Measurements from ENCODE around the gene DECR2.

The DECR2 gene

GRCh38 chr16:444027-444426, 42.3 kb downstream of the DECR2 start:
- DNase-seq (ENCODE audit: low spot score): no peak

- DNase-seq (ENCODE audit: low spot score): peak; percentile 85
Measured at GRCh38 chr16:445566-445965, 43.9 kb downstream of the DECR2 start.

GRCh38 chr16:450385-450784, 48.7 kb downstream of the DECR2 start:
- DNase-seq (ENCODE audit: low spot score): no peak

- DNase-seq (ENCODE audit: low spot score): no peak
Measured at GRCh38 chr16:450785-451512, 49.3 kb downstream of the DECR2 start.

GRCh38 chr16:454397-454940, 52.8 kb downstream of the DECR2 start:
- DNase-seq (ENCODE audit: low spot score): peak; percentile 72

GRCh38 chr16:455453-455852, 53.8 kb downstream of the DECR2 start:
- DNase-seq (ENCODE audit: low spot score): no peak

GRCh38 chr16:456891-457483, 55.3 kb downstream of the DECR2 start:
- no peak for DNase-seq (ENCODE audit: low spot score)

- peak; percentile 54 for DNase-seq (ENCODE audit: low spot score)
Measured at GRCh38 chr16:457732-458400, 56.2 kb downstream of the DECR2 start.

- DNase-seq (ENCODE audit: low spot score): no peak
Measured at GRCh38 chr16:459761-460160, 58.1 kb downstream of the DECR2 start.

GRCh38 chr16:460787-461186, 59.1 kb downstream of the DECR2 start:
- no peak for DNase-seq (ENCODE audit: low spot score)
